B cell (primary cell): ENCODE measurements around the gene DNM1L. TPM values are rescaled to one million over a fixed set of nuclear protein-coding genes. Genes with fewer than 3 reads are reported as not detected.

Experiments
- ATAC-seq: fragments of 200-7000 bp; cut with Tn5 transposase; one replicate; pipeline ENCODE4 v1.10.0; 2021; ENCODE audit warnings: low read depth, mild to moderate bottlenecking, moderate number of reproducible peaks, moderate library complexity
- CTCF ChIA-PET: fragments of 350-600 bp; sonication (Branson Sonifier 250); formaldehyde crosslinking; loops from one replicate; lab custom pipeline; 2021; ENCODE audit warnings: antibody characterized with exemption, inconsistent platforms; lab: Charles Lee
- POLR2A ChIA-PET: fragments of 350-600 bp; sonication (Branson Sonifier 250); formaldehyde crosslinking; loops from one replicate; lab custom pipeline; 2021; ENCODE audit warnings: antibody characterized with exemption; lab: Charles Lee
- DNase-seq: peaks from one replicate; pipeline ENCODE4 v3.0.0; 2013
- H2AFZ ChIP-seq: 2 replicates; pipeline ENCODE4 v1.6.1; 2012; ENCODE audit warnings: mild to moderate bottlenecking, low read depth, low read length; ENCODE audit not compliant: insufficient read depth, poor library complexity, severe bottlenecking
- H3K27ac ChIP-seq, 2 donors: 1 replicate in 1 of 2; 2 replicates in 1 of 2; pipeline ENCODE4 v1.5.1; 2012 to 2013; ENCODE audit warnings: low read length in 2 of 2, mild to moderate bottlenecking in 2 of 2, moderate library complexity in 1 of 2
- H3K27me3 ChIP-seq, 4 experiments: fragments of 200-600 bp in 1 of 4; sonication (generic) in 1 of 4; replicated peaks in 1 of 4; 1 replicate in 2 of 4; 2 replicates in 2 of 4; pipeline versions ENCODE4 v1.6.1 to v1.7.0; 2013 to 2016; ENCODE audit warnings: low read length in 3 of 4, mild to moderate bottlenecking in 2 of 4, mixed read lengths in 1 of 4, moderate library complexity in 1 of 4; ENCODE audit not compliant: insufficient read depth in 4 of 4, control insufficient read depth in 3 of 4; ENCODE audit errors: control extremely low read depth in 1 of 4
- H3K36me3 ChIP-seq, 2 experiments: replicated peaks in 1 of 2; 1 replicate in 1 of 2; 2 replicates in 1 of 2; pipeline versions ENCODE4 v1.6.1 to v1.7.1; 2013; ENCODE audit warnings: low read length in 1 of 2; ENCODE audit not compliant: insufficient read depth in 2 of 2, control insufficient read depth in 1 of 2; ENCODE audit errors: control extremely low read depth in 1 of 2, extremely low read depth in 1 of 2
- H3K4me1 ChIP-seq, 2 donors: fragments of 200-600 bp in 1 of 2; sonication (generic) in 1 of 2; 1 replicate in 1 of 2; 2 replicates in 1 of 2; pipeline versions ENCODE4 v1.5.1 to v1.6.1; 2013 to 2017; ENCODE audit warnings: low read length in 2 of 2; ENCODE audit not compliant: control insufficient read depth in 2 of 2, insufficient read depth in 2 of 2
- H3K4me2 ChIP-seq: replicated peaks from 2 replicates; pipeline ENCODE3; 2012; ENCODE audit warnings: mild to moderate bottlenecking, low read depth, low read length; ENCODE audit not compliant: poor library complexity, severe bottlenecking
- H3K4me3 ChIP-seq, 5 experiments: fragments of 200-600 bp in 1 of 5; sonication (generic) in 1 of 5; 1 replicate in 3 of 5; 2 replicates in 2 of 5; pipeline versions ENCODE4 v1.5.1 to v1.7.0; 2011 to 2016; ENCODE audit warnings: low read length in 4 of 5, mild to moderate bottlenecking in 4 of 5, low read depth in 2 of 5, control low read depth in 1 of 5, moderate library complexity in 1 of 5; ENCODE audit not compliant: insufficient read depth in 1 of 5; ENCODE audit errors: control extremely low read depth in 1 of 5, extremely low read depth in 1 of 5
- H3K79me2 ChIP-seq: fragments of 200-600 bp; sonication (generic); one replicate; pipeline ENCODE4 v1.6.0; 2016; ENCODE audit warnings: low read length; ENCODE audit not compliant: control insufficient read depth, insufficient read depth
- H3K9ac ChIP-seq: fragments of 200-600 bp; sonication (generic); 2 replicates; pipeline ENCODE4 v1.6.1; 2017; ENCODE audit warnings: mild to moderate bottlenecking, low read length, moderate library complexity
- H3K9me3 ChIP-seq, 3 donors: one replicate each; pipeline versions ENCODE4 v1.6.1 to v1.7.1; 2013; ENCODE audit warnings: low read length in 2 of 3; ENCODE audit not compliant: control insufficient read depth in 2 of 3, insufficient read depth in 1 of 3; ENCODE audit errors: control extremely low read depth in 1 of 3
- H4K20me1 ChIP-seq: 2 replicates; pipeline ENCODE4 v1.6.0; 2012; ENCODE audit warnings: mild to moderate bottlenecking, low read length; ENCODE audit not compliant: insufficient read depth, control insufficient read depth, poor library complexity, severe bottlenecking
- H3K27ac Mint-ChIP-seq: one replicate; pipeline ENCODE4 v1.8.0; 2021; ENCODE audit warnings: mixed read lengths
- H3K27me3 Mint-ChIP-seq: one replicate; pipeline ENCODE4 v1.8.0; 2021; ENCODE audit warnings: mixed read lengths
- H3K4me1 Mint-ChIP-seq: one replicate; pipeline ENCODE4 v1.8.0; 2021; ENCODE audit warnings: mixed read lengths
- H3K4me3 Mint-ChIP-seq: one replicate; pipeline ENCODE4 v1.8.0; 2021; ENCODE audit warnings: mixed read lengths
- H3K9me3 Mint-ChIP-seq: one replicate; pipeline ENCODE4 v1.8.0; 2022; ENCODE audit warnings: mixed read lengths; ENCODE audit not compliant: insufficient read depth
- EZH2 ChIP-seq: IDR thresholded peaks from 2 replicates; pipeline ENCODE4 v1.6.1; 2012; ENCODE audit warnings: borderline replicate concordance, low read depth, mild to moderate bottlenecking, moderate library complexity, low read length; ENCODE audit not compliant: insufficient read depth, poor library complexity, severe bottlenecking
- WGBS: methylation state at CpG from one replicate; pipeline ENCODE4 v1.1.5; 2013; ENCODE audit warnings: missing lambda C conversion rate; ENCODE audit not compliant: insufficient coverage; 5-methylcytosine and 5-hydroxymethylcytosine counted together
- intact Hi-C: fragments of 100-400 bp; cut with micrococcal nuclease; formaldehyde crosslinking; loops from one replicate; pipeline ENCODE4 v1.10.0; 2022
- polyA plus RNA-seq: library from polyadenylated mRNA; depleted of rRNA; stranded (reverse); fragments of >200 nt; gene quantifications from 2 replicates; pipeline ENCODE4 v1.2.3, GENCODE V29; 2012
- total RNA-seq, 2 donors: library from RNA; stranded (reverse); fragments of 120-200 nt in 1 of 2; gene quantifications; 1 replicate in 1 of 2; 2 replicates in 1 of 2; pipeline versions ENCODE4 v1.2.3 to v1.2.4, GENCODE V29; 2013 to 2022
- TF ChIP-seq, protein P1 (sequence below): fragments of 200-600 bp; IDR thresholded peaks from one replicate; pipeline ENCODE4 v1.8.0; 2022; ENCODE audit warnings: antibody characterized with exemption, mild to moderate bottlenecking

DNM1L gene
- total and polyA plus RNA-seq, 2 donors (not counting 1 experiment from before 2014, with no cell fraction given), result 23.3 to 74.2 TPM

DNA sequence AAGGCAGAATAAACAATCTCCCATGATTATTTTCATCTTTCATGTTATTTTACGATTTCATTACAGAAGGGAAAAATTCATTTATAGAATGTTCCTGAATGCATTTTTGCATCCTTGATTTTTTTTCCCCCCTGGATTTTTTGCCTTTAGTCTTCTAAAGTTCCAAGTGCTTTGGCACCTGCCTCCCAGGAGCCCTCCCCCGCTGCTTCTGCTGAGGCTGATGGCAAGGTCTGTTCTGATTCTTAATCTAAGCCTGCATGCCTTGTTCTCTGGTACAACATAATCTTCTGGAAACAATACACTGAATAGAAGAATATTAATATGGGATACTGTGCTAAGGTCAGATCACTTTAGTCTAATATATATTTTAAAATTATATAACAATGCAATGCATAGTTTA lies 58.6 kb downstream of the DNM1L start:
- H3K4me3 Mint-ChIP-seq, result no peak overlapping the region
- Histone ChIP-seq H3K27me3 (no peaks in the 10 kb centered on the region), H3K9me3 (no peaks in the 10 kb centered on the region), H2AFZ (no peak overlapping the region), H3K4me2 (no peak overlapping the region), H3K79me2 (peaks cover 3% of the 10 kb centered on the region), H3K4me1 (no peaks in the 10 kb centered on the region), H4K20me1 (no peaks in the 10 kb centered on the region), H3K36me3 (peaks cover 2 to 44% of the 10 kb centered on the region in 2 experiments), H3K27ac (no peak overlapping the region), H3K9ac (no peak overlapping the region), H3K4me3 (no peak overlapping the region)
- POLR2A ChIA-PET, result no interaction called here
- ATAC-seq (no peak), DNase-seq (no peak)
- H3K4me1 Mint-ChIP-seq, result no peaks in the 10 kb centered on the region
- H3K27me3 Mint-ChIP-seq, result no peaks in the 10 kb centered on the region
- intact Hi-C loops, result no loop called here
- no peaks in the 10 kb centered on the region for H3K9me3 Mint-ChIP-seq
- WGBS, result no CpG with 5 or more reads among the region's 2 CpGs
- H3K27ac Mint-ChIP-seq, result no peak overlapping the region
- TF ChIP-seq EZH2, result no peak
- TF ChIP-seq, protein P1, sequence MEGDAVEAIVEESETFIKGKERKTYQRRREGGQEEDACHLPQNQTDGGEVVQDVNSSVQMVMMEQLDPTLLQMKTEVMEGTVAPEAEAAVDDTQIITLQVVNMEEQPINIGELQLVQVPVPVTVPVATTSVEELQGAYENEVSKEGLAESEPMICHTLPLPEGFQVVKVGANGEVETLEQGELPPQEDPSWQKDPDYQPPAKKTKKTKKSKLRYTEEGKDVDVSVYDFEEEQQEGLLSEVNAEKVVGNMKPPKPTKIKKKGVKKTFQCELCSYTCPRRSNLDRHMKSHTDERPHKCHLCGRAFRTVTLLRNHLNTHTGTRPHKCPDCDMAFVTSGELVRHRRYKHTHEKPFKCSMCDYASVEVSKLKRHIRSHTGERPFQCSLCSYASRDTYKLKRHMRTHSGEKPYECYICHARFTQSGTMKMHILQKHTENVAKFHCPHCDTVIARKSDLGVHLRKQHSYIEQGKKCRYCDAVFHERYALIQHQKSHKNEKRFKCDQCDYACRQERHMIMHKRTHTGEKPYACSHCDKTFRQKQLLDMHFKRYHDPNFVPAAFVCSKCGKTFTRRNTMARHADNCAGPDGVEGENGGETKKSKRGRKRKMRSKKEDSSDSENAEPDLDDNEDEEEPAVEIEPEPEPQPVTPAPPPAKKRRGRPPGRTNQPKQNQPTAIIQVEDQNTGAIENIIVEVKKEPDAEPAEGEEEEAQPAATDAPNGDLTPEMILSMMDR, result no peak
- CTCF ChIA-PET, result no interaction called here

DNA sequence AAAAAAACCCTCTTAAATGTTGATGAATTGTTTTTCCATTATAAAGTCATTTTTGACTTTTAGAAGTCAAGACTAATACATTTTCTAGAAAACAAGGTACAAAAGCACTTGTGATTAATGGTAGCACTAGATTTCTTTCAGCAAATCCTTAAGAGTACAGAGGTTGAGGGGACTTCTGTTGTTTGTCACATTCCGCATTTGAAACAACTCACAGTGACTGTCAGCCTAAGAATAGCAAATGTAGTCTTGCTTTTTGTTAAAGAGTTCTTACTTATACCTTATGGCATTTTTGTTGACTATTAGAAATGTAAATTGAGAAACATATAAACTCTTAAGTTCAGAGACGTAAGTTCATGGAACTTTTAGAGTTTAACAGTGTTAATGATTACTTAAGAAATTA lies 60.2 kb downstream of the DNM1L start:
- no peak for ATAC-seq
- H3K9me3 ChIP-seq, result no peaks in the 10 kb centered on the region
- Mint-ChIP-seq H3K27ac (no peak overlapping the region), H3K9me3 (no peaks in the 10 kb centered on the region), H3K4me1 (no peaks in the 10 kb centered on the region), H3K4me3 (no peak overlapping the region), H3K27me3 (no peaks in the 10 kb centered on the region)
- no peak for DNase-seq
- ChIA-PET CTCF (no interaction called here), POLR2A (no interaction called here)
- intact Hi-C loops, result no loop called here
- no CpG with 5 or more reads among the region's 2 CpGs for WGBS
- H3K36me3 ChIP-seq, result peaks cover 2 to 51% of the 10 kb centered on the region in 2 experiments
- no peak for TF ChIP-seq EZH2
- TF ChIP-seq, protein P1, result no peak
- no peak overlapping the region for H3K27ac ChIP-seq
- H3K4me1 ChIP-seq, result no peaks in the 10 kb centered on the region
- H2AFZ ChIP-seq, result no peak overlapping the region
- no peaks in the 10 kb centered on the region for H4K20me1 ChIP-seq
- H3K4me2 ChIP-seq, result no peak overlapping the region
- H3K79me2 ChIP-seq, result peaks cover 3% of the 10 kb centered on the region
- no peaks in the 10 kb centered on the region for H3K27me3 ChIP-seq
- H3K9ac ChIP-seq, result no peak overlapping the region
- no peak overlapping the region for H3K4me3 ChIP-seq
